DMS79 treated with DMSO at 0.1 percent for 48 hours (cell line): ENCODE results near the gene SERINC4.
"Not testable (repeated sequence)": the region's sequence is repeated elsewhere in the genome, so short reads cannot be mapped to it uniquely, and the experiment has no call there.

ENCODE experiments used
- DNase-seq: peaks from one replicate; lab custom pipeline; 2025; lab: John Stamatoyannopoulos, UW

The SERINC4 gene

DNA sequence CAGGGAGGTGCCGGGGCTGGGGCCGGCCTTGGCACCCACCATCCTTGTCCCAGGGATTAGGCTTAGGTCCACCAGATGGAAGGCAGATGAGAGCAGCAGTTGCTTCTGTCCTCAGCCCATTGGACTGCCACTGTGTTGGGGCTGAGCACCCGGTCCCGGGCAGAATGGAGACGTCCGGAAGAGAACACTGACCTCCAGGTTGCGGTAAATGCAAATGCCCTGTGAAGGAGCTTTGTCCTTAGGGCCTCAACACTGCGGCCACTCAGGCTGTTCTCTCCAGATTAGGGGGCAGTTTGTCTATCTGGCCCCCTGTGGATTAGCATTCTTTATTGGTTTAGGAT lies at the start of gene SERINC4:
TSS of gene SERINC4 (minus strand) at position 276 of the 341 bp plus-strand sequence. CDS start at position 42, 234 bp downstream.
- DNase-seq: no peak

DNA sequence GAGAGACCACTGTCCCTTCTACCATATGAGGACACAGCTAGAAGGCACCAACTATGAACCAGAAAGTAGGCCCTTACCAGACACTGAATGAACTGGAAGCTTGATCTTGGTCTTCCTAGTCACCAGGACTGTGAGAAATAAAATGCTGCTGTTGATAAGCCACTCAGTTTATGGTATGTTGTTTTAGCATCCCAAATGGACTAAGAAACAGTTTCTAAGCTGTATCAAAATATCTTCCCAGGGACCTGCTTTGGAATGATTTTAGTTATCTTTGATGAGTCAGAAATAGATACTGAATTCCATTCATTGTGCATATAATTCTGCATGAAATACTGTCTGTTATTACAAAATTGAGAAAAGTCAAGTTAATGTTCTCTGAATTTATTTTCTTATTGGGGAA lies 45.4 kb upstream of the SERINC4 start:
- no peak for DNase-seq

DNA sequence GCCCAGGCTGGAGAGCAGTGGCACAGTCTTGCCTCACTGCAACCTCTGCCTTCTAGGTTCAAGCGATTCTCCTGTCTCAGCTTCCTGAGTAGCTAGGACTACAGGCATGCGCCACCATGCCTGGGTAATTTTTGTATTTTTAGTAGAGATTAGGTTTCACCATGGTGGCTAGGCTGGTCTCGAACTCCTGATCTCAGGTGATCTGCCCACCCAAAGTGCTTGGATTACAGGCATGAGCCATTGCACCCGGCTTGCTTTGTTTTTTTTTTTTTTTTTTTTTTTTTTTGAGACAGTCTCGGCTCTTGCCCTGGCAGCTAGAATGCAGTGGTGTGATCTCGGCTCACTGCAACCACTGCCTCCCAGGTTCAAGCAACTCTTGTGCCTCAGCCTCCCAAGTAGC lies 32.5 kb upstream of the SERINC4 start:
- not testable (repeated sequence) for DNase-seq

DNA sequence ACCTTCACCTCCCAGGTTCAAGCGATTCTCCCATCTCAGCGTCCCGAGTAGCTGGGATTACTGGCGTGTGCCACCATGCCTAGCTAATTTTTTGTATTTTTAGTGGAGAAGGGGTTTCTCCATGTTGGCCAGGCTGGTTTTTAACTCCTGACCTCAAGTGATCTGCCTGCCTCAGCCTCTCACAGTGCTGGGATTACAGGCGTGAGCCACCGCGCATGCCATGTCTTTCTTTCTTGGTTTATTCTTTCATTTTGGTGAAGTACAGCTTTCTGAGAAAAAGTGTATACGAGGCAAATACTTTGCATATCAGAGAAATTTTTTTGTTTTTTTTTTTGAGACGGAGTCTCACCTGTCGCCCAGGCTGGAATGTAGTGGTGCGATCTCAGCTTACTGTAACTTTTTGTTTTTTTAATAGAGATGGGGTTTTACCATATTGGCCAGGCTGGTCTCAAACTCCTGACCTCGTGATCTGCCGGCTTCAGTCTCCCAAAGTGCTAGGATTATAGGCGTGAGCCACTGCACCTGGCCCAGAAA lies 31.6 kb upstream of the SERINC4 start:
- not testable (repeated sequence) for DNase-seq

DNA sequence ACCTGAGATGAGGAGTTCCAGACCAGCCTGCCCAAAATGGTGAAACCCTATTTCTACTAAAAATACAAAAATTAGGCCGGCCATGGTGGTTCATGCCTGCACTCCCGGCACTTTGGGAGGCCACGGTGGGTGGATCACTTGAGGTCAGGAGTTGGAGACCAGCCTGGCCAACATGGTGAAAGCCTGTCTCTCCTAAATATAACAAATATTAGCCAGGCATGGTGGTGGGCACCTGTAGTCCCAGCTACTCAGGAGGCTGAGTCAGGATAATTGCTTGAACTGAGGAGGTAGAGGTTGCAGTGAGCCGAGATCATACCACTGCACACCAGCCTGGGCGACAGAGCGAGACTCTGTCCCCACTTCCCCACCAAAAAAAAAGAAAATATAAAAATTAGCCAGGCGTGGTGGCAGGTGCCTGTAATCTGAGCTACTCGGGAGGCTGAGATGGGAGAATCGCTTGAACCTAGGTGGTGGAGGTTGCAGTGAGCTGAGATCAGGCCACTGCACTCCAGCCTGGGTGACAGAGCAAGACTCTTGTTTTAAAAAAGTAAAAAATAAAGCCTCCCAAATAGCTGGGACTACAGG lies 30.8 kb upstream of the SERINC4 start:
- not testable (repeated sequence) for DNase-seq

DNA sequence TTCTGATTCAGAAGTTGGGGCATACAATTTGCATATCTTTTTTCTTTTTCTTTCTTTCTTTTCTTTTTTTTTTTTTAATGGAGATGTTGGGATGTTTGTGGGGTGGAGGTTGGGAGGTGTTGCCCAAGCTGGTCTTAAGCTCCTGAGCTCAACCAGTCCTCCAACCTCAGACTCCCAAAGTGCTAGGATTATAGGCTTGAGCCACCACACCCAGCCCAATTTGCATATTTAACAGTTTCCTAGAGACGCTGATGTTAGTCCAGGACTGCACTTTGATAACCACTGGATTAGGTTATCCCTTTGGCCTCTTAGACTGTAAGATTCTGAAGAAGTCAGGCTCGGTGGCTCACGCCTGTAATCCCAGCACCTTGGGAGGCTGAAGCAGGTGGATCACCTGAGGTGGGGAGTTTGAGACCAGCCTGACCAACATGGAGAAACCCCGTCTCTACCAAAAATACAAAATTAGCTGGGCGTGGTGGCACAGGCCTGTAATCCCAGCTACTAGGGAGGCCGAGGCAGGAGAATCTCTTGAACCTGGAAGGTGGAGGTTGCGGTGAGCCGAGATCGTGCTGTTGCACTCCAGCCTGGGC lies 30.0 kb upstream of the SERINC4 start:
- DNase-seq: not testable (repeated sequence)

DNA sequence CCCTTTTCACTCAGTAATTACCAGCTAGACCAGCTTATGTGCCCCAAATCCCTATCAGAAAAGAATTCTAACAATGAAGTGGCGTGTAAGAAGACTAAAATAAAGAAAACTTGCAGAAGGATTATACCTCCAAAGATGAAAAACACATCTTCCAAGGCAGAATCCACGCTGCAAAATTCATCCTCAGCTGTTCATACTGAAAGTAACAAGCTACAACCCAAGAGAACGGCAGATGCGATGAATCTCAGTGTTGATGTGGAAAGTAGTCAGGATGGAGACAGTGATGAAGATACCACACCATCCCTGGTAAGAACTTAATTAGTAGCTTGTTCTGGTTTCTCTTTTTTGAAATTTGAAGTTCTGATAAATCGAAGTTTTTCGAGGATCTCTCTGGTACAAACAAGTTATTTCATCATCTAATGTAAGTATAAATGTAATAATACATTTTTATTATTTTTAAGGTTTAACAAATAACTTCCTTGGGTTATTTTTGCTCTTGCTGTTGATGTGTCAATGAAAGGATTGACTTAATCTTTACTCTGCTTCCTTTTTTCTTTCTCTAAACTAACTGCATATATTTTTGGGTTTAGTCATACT lies 28.1 kb upstream of the SERINC4 start:
- no peak for DNase-seq

DNA sequence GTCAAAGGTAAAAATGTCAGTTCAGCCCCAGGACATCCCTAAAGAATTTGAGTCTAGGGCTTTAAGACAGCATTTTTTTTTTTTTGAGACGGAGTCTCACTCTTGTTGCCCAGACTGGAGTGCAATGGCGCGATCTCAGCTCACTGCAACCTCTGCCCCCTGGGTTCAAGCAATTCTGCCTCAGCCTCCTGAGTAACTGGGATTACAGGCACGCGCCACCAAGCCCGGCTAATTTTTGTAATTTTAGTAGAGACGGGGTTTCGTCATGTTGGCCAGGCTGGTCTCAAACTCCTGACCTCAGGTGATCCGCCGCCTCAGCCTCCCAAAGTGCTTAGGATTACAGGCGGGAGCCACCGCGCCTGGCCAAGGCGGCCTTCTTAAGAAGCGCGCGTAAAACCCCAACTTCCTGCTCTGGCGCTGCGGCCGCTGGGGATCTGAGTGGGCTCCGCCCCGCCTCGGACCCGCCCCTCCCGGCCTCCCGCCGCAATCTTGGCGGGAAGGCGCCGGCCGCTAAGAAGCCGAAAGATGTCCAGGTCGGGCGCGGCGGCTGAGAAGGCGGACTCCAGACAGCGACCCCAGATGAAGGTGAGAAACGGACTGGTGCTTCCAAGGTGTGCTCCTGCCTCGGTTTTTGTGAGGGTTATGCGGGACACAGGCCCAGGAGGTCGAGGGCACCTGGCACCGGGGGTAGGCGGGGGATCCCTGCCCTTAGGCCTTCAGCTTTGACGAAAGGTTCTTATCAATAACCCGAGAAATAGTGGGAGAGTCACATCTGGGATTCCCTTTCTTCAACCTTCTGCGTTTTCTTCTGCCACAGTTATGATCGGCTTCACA lies 26.7 kb upstream of the SERINC4 start, which contains the start of gene WDR76:
TSS of gene WDR76 (plus strand) at position 495 of the 834 bp plus-strand sequence. CDS start at position 526, 31 bp downstream.
- peak; percentile 64 for DNase-seq

DNA sequence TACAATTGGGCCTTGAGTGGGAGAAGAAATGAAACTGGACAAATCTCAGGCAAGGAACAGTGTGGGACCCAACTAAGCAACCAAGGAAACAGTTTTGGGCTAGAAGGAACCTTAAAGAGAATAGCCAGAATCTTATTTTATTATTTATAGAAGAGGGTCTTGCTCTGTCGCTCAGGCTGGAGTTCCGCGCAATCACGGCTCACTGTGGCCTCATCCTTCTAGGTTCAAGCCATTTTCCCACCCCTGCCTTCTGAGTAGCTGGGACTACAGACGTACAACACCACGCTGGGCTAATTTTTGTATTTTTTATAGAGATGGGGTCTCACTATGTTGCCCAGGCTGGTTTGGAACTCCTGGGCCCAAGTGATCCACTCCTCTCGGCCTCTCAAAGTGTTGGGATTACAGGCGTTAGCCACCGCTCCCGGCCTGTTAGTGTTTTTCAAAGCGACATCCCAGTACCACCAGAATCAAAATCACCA lies 26.0 kb upstream of the SERINC4 start:
- no peak for DNase-seq

DNA sequence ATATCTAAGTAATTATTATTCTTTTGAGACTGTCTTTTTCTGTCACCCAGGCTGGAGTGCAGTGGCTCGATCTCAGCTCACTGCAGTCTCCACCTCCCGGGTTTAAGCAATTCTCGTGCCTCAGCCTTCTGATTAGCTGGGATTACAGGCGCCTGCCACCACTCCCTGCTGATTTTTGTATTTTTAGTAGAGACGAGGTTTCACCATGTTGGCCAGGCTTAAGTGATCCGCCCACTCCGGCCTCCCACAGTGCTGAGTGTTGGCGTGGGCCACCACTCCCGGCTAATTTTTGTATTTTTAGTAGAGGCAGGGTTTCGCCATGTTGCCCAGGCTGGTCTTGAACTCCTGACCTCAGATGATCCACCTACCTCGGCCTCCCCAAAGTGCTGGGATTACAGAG lies 25.3 kb upstream of the SERINC4 start:
- not testable (repeated sequence) for DNase-seq

DNA sequence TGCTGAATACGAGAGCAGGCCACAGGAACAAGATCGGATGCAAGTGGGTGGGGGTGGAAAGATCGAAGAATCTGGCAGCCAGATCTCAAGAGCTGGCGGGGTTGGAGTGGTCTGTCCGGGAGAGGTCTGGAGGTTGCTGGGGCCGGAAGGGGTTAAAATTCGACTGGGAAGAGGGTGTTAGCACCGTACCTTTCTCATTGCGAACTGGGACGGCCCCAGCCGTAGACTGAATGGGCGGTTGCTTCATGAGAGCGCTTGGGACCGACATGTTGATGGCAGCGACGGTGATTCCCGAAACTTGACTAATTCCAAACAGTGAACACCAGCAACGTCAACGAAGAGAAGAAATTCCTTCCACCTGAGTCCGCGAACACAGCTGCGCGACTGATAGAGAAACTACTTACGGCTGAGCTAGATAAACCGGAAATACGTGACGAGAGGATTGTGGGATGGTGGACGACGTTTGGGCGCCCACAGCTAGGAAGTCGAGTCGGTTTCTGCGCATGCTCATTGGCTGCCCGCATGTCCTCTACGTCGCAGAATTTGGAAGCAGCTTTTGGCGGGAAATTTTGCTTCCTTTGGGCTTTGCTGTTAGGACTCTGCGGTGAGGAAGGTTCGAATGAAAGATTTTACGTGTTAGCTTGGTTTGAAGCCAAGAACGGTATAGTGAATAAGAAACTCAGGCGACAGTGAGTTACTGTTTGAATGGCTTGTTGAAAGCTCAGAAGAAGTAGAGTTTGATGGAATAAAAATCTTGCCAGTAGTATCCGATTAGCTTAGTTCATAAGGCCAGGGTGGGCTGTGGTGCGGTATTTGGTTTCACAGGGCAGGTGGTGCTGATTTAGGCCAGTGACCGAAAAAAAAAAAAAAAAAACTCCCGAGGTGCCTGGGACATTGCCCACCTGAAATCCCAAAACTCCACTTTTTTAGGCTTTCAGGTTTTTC lies 24.6 kb upstream of the SERINC4 start, which contains the start of gene MFAP1:
TSS of gene MFAP1 (minus strand) at position 389 of the 945 bp plus-strand sequence. CDS start at position 268, 121 bp downstream.
- peak; percentile 87 for DNase-seq

DNA sequence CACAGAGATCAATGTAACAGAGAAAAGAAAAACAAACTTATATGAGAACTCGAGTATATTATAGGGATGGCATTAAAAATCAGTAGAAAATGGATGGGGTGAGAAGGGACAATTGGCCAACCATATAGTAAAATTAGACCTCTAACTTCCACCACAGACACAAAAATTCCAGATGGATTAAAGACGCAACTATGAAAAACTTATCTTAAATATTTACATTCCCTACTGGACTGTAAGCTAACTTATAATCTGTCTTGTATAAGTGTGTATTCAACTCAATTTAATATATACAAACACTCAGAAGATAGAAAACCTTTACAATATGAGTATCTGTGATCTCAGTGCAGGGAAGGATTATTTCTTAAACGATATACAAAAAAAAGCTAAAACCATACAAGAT lies 21.5 kb upstream of the SERINC4 start:
- DNase-seq: no peak

DNA sequence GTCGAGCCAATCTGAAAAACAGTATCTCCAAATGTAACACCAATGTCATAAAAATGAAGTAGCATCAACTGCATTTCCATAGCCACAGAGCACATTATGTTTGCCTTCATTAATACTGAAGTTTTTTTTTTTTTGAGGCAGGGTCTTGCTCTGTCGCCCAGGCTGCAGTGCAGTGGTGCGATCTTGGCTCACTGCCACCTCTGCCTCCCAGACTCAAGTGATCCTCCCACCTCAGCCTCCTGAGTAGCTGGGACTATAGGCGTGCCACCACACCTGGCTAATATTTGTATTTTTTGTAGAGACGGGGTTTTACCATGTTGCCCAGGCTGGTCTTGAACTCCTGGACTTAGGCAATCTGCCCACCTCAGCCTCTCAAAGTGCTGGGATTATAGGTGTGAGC lies 15.0 kb upstream of the SERINC4 start:
- DNase-seq: not testable (repeated sequence)

DNA sequence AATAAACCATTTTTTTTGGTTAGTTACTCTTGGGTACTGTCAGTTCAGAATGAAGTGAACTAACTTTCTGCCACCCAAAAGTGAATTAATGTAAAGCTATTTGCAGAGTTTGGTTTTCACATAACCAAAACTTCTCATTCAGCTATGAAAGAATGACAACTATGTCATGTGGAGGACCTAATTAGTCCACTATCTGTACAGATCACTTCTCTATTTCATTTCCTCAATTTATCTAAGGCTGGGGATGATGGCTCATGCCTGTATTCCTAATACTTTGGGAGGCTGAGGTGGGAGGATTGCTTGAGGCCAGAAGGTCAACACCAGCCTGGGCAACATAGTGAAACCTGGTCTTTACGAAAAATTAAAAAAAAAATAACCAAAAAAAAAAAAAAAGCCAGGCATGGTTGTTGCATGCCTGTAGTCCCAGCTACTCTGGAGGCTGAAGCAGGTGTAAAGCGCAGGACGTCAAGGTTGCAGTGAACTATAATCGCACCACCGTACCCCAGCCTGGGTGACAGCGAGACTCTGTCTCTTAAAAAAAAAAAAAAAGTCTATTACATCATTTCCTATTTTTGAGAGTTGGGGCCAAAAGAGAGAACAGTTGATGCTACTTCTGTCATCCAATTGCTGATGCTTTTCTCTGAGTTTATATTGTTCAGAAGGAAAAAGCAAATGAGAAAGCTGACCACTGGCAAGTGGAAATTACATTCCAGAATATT lies 9.1 kb upstream of the SERINC4 start:
- DNase-seq: no peak

DNA sequence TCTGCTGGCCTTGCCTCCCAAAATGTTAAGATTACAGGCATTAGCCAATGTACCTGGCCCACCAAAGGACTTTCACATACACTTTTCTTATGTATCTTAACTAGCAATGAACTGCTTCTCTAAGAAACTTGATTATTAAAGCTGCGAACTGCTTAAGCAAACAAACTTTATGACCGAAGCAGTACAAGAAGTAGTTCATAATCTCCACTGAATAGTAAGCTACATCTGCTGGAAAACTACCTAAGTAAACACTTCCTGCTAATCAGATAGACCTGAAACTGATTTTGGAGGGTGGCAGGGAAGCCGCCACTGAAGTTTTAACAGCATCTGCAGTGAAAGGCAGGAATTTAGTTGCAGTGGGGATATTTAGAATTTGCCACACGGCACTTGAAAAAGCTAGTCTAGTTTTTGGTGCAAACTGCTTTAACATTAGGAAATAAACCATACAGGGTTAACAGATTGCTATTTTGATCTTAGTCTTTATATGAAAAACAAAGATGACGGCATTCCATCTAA lies 8.5 kb upstream of the SERINC4 start:
- DNase-seq: no peak

DNA sequence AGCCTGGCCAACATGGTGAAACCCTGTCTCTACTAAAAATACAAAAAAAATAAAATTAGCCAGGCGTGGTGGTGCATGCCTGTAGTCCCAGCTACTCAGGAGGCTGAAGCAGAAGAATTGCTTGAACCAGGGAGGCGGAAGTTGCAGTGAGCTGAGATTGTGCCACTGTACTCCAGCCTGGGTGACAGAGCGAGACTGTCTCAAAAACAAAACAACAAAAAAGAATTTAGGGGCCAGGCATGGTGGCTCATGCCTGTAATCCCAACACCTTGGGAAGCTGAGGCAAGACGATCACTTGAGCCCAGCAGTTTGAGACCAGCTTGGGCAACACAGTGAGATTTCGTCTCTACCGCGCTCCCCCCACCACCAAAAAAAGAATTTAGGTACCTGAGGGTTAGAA lies 2.7 kb upstream of the SERINC4 start:
- not testable (repeated sequence) for DNase-seq

DNA sequence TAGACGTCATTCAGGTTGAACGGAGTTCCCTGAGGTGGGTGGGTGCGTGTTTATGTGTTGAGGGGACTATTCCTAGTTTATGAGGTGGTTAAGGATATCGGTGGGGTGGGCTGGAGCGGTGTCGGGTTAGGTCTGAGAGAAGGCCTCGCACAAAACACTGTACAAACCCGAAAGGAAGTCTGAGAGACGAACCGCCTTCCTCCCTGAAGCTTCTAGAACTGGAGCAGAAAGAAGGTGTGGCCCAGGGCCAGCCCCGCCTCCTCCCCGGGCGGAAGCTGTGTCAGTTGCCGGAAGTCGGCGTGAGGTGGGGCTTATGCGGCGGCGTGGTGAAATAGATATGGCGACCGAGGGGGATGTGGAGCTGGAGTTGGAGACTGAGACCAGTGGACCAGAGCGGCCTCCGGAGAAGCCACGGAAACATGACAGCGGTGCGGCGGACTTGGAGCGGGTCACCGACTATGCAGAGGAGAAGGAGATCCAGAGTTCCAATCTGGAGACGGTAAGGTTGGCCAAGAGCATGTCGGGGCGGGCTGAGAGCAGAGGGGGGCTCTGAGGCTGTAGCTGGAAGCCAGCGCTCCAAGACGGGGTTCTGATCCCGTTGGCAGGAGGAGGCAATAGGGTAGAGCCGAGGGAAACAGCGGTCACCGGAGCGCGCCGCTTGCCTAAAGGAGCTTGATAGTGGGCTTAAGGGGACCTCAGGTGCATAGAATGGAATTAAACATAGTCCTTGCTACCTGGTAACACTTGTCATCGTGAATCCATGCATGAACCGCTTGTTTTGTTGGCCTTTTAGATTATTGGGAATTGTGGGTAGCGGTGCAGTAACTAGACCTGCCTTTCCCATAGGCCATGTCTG lies 494 bp upstream of the SERINC4 start, which contains the start of gene HYPK:
TSS of gene HYPK (plus strand) at position 314 of the 856 bp plus-strand sequence. CDS start at position 338, 24 bp downstream.
- DNase-seq: peak; percentile 67

DNA sequence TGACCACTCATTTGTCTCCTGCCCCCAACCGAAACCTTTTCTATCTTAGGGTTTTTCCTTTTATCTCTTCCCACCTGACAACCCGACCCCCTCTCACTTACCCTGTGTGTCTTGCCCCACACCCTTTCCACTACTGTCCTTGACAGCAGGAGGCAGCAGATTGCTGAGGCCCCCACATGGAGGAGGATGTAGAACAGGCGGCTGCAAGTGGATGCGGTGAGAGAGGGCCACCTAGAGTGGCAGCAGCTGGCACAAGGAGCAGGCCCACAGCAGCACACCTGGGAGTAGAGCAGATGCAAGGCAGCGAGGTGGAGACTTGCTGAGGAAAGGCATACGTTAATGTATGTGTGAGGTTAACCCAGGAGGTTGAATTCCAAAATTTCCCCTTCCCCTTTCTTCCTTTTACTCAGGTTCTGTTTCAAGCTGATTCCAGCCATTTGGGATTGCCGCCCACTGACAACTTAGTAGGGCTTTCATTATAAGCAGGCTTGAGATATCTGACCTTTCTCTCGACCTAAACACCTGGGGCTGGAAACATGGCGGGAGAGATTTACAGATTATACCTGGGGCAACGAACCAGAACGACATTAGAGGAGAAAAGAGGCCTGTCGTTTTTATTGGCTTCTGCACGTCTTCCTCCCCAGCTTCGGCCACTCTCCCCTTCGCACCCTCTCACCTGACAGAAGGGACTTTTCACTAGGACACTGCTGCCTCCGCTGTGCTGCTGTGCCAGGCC lies 643 bp downstream of the SERINC4 start:
- no peak for DNase-seq
